Ureter (tissue), 1 donor: Measurements from ENCODE around the gene GID4. TPM values are rescaled to one million over a fixed set of nuclear protein-coding genes. Genes with fewer than 3 reads are reported as not detected.

ENCODE experiments used
- DNase-seq: peaks from one replicate; pipeline ENCODE4 v3.0.0-alpha.2; 2020; ENCODE audit warnings: low spot score
- total RNA-seq: library from RNA; stranded (reverse); gene quantifications from one replicate; pipeline ENCODE4 v1.2.4, GENCODE V29; 2023
- donor health status: DM: yes; HTN: yes; CAD: no.

The GID4 gene
- total RNA-seq, 1 donor from 2014 or later: 12.4 TPM

GRCh38 chr17:18101828-18102227 is 62.6 kb downstream of the GID4 start:
- no peak for DNase-seq

- DNase-seq: no peak
These were observed 63.4 kb downstream of the GID4 start for GRCh38 chr17:18102640-18103039.

- no peak for DNase-seq
These were observed 65.8 kb downstream of the GID4 start for GRCh38 chr17:18105027-18105426.

GRCh38 chr17:18105595-18105994 is 66.4 kb downstream of the GID4 start:
- DNase-seq: no peak

- no peak for DNase-seq
These were observed 67.0 kb downstream of the GID4 start for GRCh38 chr17:18106211-18106610.

- no peak for DNase-seq
These were observed 68.0 kb downstream of the GID4 start for GRCh38 chr17:18107061-18107790.

- DNase-seq: no peak
These were observed 68.8 kb downstream of the GID4 start for GRCh38 chr17:18107971-18108370.

GRCh38 chr17:18108401-18109312 is 69.4 kb downstream of the GID4 start, which contains the start of gene MYO15A:
Gene MYO15A, plus strand, starts transcription at chr17:18108756. Its CDS starts 10,045 bp downstream, at chr17:18118801.
- DNase-seq: no peak

- DNase-seq: no peak
These were observed 70.8 kb downstream of the GID4 start for GRCh38 chr17:18109935-18110485.

- no peak for DNase-seq
These were observed 71.5 kb downstream of the GID4 start for GRCh38 chr17:18110636-18111145.

GRCh38 chr17:18111330-18111971 is 72.2 kb downstream of the GID4 start:
- no peak for DNase-seq

- DNase-seq: no peak
These were observed 76.3 kb downstream of the GID4 start for GRCh38 chr17:18115517-18115916.

- no peak for DNase-seq
These were observed 76.9 kb downstream of the GID4 start for GRCh38 chr17:18116078-18116477.

- DNase-seq: no peak
These were observed 78.3 kb downstream of the GID4 start for GRCh38 chr17:18117533-18117932.

Other genes starting within 250 kb of the GID4 start
- gene SREBF1, start 202.4 kb upstream of the GID4 start, total RNA-seq: 127 TPM
- gene TOM1L2, start 67.0 kb upstream of the GID4 start, total RNA-seq: 119 TPM
- gene DRC3, start 66.5 kb upstream of the GID4 start, total RNA-seq: 2.0 TPM
- gene ATPAF2, start 240 bp upstream of the GID4 start, total RNA-seq: 26.1 TPM
- gene DRG2, start 48.5 kb downstream of the GID4 start, total RNA-seq: 56.3 TPM
- 1.8 TPM for gene MYO15A, start 69.3 kb downstream of the GID4 start, total RNA-seq
- 87.9 TPM for gene ALKBH5, start 144.4 kb downstream of the GID4 start, total RNA-seq
- gene LLGL1, start 186.2 kb downstream of the GID4 start, total RNA-seq: 18.5 TPM
- 307 TPM for gene FLII, start 219.3 kb downstream of the GID4 start, total RNA-seq
- gene MIEF2, start 221.3 kb downstream of the GID4 start, total RNA-seq: 9.8 TPM